GM12891 (cell line): ENCODE data around the gene TMTC2.

Experiments
- POLR2A ChIP-seq: IDR thresholded peaks from 2 replicates; pipeline ENCODE4 v1.6.1; 2011; ENCODE audit warnings: low read depth, low read length, control low read depth
- SPI1 ChIP-seq: IDR thresholded peaks from 2 replicates; pipeline ENCODE4 v1.6.1; 2011; ENCODE audit warnings: low read depth, low read length, control low read depth

GRCh38 chr12:82723093-82723492, 36.4 kb downstream of the TMTC2 start:
- TF ChIP-seq POLR2A, result no peak
- TF ChIP-seq SPI1, result no peak
